Measurements from ENCODE around the gene PDXK. TPM values are rescaled to one million over a fixed set of nuclear protein-coding genes. Genes with fewer than 3 reads are reported as not detected.

PDXK gene
- total and polyA plus RNA-seq, 9 of the 15 experiments (the other 6 are each of a cell fraction or from before 2014, with no cell fraction given), result 5.6 to 162 (median 76.5) TPM

DNA sequence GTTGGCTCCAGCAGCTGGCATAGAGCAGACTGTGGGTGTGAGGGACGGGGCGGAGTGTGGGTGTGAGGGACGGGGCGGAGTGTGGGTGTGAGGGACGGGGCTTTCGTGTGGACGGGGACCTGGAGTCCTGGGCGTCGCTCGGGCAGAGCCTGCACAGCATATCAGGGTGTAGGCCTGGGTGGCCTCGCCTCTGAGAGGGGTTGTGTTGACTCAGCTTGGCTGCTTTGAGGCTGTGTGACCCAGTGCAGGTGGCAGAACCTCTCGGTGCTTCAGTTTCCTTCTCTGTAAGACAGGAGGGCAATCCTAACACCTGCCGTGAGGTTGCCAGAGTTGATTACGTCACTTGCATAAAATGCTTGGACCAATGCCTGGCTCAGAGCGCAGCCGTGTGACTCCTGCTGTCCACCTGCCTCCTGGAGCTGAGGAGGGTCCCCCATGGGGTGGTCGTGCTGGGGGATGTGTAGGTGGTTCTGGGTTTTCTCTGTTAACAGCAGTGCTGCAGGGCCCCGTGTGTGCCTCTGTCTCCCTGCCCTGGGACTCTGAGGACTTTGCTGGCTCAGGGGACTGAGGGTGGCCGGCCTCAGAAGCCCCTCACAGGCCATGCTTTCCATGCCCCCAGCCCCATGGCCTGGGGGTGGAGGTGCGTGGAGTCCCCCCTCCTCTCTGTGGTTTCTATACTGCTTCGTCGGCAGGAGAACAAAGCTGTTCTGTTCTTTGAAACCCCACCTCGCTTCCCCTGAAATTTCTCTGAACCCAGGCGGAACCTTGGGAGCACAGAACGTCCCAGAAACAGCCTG, 15.4 kb downstream of the PDXK start:
- Histone ChIP-seq H3K79me2 (ENCODE audit: control insufficient read depth, insufficient read depth, low read length) (peaks cover 74% of the 10 kb centered on the region), H3K4me1 (replicated peaks in 1 of 2; ENCODE audit: control insufficient read depth in 2 of 2, insufficient read depth in 2 of 2, low read length in 2 of 2) (peaks cover 22 to 65% of the 10 kb centered on the region in 2 experiments), H3K9me3 (replicated peaks; ENCODE audit: control insufficient read depth, insufficient read depth, low read depth, low read length) (no peaks in the 10 kb centered on the region), H4K20me1 (replicated peaks; ENCODE audit: control insufficient read depth, insufficient read depth, low read length) (peaks cover 23% of the 10 kb centered on the region), H2AFZ (ENCODE audit: low read depth, low read length) (no peak overlapping the region), H3K4me3 (no peak overlapping the region), H3K27ac (ENCODE audit: extremely low read depth, low read depth, low read length) (no peak overlapping the region), H3K9me1 (ENCODE audit: control insufficient read depth, insufficient read depth, low read length) (peaks cover 14% of the 10 kb centered on the region), H3K4me2 (ENCODE audit: insufficient read depth, low read length) (no peak overlapping the region), H3K36me3 (ENCODE audit: control insufficient read depth, insufficient read depth, low read length) (peaks cover 76% of the 10 kb centered on the region), H3K27me3 (ENCODE audit: control insufficient read depth in 2 of 2, insufficient read depth in 2 of 2, low read length in 2 of 2) (no peaks in the 10 kb centered on the region), H3K9ac (ENCODE audit: insufficient read depth in 1 of 2, low read depth in 2 of 2, low read length in 2 of 2) (peak overlapping the region in 1 of 2 experiments; percentile 80; a peak in 2 of 4 replicates)
- in situ Hi-C loops (cut with MboI), result no loop called here
- BruUV-seq (replicated peaks), result no TSS peak
- no peak for FAIRE-seq
- no peak for DNase-seq (ENCODE audit: extremely low read depth in 1 of 4, low spot score in 3 of 4)
- no peak for ATAC-seq
- ChIA-PET POLR2A (interaction anchor here (0.7 kb wide), 1 partner anchor 23 kb away, joined by 4 read pairs; no protein-coding TSS in a partner anchor), CTCF (ENCODE audit: low intra/inter-chr PET ratio) (no interaction called here)
- 81% methylated on average over 24 of the region's 25 CpGs for WGBS (ENCODE audit: insufficient coverage, low coverage, missing lambda C conversion rate)
- intact Hi-C loops (cut with micrococcal nuclease), result no loop called here
- TF ChIP-seq NFIC (IDR thresholded peaks at IDR 0.05), result no peak
- no peak for TF ChIP-seq SMC3 (conservative IDR thresholded peaks at IDR 0.05; ENCODE audit: insufficient read depth, low read depth, low read length)
- TF ChIP-seq, protein P1, sequence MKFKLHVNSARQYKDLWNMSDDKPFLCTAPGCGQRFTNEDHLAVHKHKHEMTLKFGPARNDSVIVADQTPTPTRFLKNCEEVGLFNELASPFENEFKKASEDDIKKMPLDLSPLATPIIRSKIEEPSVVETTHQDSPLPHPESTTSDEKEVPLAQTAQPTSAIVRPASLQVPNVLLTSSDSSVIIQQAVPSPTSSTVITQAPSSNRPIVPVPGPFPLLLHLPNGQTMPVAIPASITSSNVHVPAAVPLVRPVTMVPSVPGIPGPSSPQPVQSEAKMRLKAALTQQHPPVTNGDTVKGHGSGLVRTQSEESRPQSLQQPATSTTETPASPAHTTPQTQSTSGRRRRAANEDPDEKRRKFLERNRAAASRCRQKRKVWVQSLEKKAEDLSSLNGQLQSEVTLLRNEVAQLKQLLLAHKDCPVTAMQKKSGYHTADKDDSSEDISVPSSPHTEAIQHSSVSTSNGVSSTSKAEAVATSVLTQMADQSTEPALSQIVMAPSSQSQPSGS (CRISPR knock-in tag; IDR thresholded peaks at IDR 0.05), result no peak
- peak; percentile 29; the same call in 1 of the 2 replicates for TF ChIP-seq RBFOX2 (IDR thresholded peaks at IDR 0.05; ENCODE audit: low read depth, low read length)
- no peak for TF ChIP-seq ZNF436 (CRISPR knock-in tag; IDR thresholded peaks at IDR 0.05)
- no peak for TF ChIP-seq DPF2 (IDR thresholded peaks at IDR 0.05)
- TF ChIP-seq SIX5 (IDR thresholded peaks at IDR 0.05; ENCODE audit: borderline replicate concordance in 1 of 2, insufficient read depth in 1 of 2, low read depth in 1 of 2, low read length in 2 of 2), result no peak
- TF ChIP-seq ZNF717 (CRISPR knock-in tag; IDR thresholded peaks at IDR 0.05), result no peak
- no peak for TF ChIP-seq PREB (CRISPR knock-in tag; IDR thresholded peaks at IDR 0.05)
- TF ChIP-seq ZNF707 (CRISPR knock-in tag; conservative IDR thresholded peaks at IDR 0.05), result no peak
- TF ChIP-seq EGR1 (conservative IDR thresholded peaks at IDR 0.05), result peak; percentile 34
- TF ChIP-seq OTX1 (CRISPR knock-in tag; IDR thresholded peaks at IDR 0.05), result no peak
- TF ChIP-seq U2AF1 (optimal IDR thresholded peaks at IDR 0.05; ENCODE audit: low read depth, low read length), result no peak
- TF ChIP-seq, protein P2, sequence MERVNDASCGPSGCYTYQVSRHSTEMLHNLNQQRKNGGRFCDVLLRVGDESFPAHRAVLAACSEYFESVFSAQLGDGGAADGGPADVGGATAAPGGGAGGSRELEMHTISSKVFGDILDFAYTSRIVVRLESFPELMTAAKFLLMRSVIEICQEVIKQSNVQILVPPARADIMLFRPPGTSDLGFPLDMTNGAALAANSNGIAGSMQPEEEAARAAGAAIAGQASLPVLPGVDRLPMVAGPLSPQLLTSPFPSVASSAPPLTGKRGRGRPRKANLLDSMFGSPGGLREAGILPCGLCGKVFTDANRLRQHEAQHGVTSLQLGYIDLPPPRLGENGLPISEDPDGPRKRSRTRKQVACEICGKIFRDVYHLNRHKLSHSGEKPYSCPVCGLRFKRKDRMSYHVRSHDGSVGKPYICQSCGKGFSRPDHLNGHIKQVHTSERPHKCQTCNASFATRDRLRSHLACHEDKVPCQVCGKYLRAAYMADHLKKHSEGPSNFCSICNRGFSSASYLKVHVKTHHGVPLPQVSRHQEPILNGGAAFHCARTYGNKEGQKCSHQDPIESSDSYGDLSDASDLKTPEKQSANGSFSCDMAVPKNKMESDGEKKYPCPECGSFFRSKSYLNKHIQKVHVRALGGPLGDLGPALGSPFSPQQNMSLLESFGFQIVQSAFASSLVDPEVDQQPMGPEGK (CRISPR knock-in tag; IDR thresholded peaks at IDR 0.05; ENCODE audit: borderline replicate concordance), result no peak
- no peak for TF ChIP-seq L3MBTL2 (IDR thresholded peaks at IDR 0.05)

Measured in K562 (cell line).